ENCODE measurements around the gene NECTIN2.

DNA sequence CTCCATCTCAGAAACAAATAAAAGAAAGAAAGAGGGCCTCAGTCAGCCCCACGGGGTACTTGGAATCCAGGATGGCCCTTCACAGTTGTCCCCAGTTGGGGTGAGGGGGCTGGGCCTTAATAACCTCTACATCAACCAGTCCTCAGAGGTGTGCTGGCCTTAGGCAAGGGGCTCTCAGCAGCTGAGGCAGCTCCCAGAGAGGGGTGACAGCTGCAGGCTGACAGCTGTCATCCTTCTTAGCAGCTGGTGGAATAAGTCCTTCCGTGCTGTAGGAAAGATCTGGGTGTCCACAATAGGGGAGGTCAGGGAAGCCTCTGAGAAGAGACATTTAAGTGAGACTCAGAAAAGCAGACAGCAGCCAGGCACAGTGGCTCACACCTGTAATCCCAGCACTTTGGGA is 29.8 kb upstream of the NECTIN2 start:
- TF ChIP-seq, protein P1, sequence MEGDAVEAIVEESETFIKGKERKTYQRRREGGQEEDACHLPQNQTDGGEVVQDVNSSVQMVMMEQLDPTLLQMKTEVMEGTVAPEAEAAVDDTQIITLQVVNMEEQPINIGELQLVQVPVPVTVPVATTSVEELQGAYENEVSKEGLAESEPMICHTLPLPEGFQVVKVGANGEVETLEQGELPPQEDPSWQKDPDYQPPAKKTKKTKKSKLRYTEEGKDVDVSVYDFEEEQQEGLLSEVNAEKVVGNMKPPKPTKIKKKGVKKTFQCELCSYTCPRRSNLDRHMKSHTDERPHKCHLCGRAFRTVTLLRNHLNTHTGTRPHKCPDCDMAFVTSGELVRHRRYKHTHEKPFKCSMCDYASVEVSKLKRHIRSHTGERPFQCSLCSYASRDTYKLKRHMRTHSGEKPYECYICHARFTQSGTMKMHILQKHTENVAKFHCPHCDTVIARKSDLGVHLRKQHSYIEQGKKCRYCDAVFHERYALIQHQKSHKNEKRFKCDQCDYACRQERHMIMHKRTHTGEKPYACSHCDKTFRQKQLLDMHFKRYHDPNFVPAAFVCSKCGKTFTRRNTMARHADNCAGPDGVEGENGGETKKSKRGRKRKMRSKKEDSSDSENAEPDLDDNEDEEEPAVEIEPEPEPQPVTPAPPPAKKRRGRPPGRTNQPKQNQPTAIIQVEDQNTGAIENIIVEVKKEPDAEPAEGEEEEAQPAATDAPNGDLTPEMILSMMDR (IDR thresholded peaks at IDR 0.05) = no peak
- no peak for TF ChIP-seq POLR2A (IDR thresholded peaks at IDR 0.05)

All from tibial nerve (tissue), 3 donors.